Activated naive CD4-positive, alpha-beta T cell treated with anti-CD3 and anti-CD28 coated beads, Interleukin-2, amount 50 U/mL, for 24 hours (primary cell): ENCODE measurements around the gene SPATA45.

ENCODE experiments used
- H3K27ac Mint-ChIP-seq: one replicate; pipeline ENCODE4 v1.8.0; 2021; ENCODE audit warnings: mild to moderate bottlenecking, mixed read lengths
- H3K27me3 Mint-ChIP-seq: one replicate; pipeline ENCODE4 v1.8.0; 2021; ENCODE audit warnings: mixed read lengths
- H3K36me3 Mint-ChIP-seq: one replicate; pipeline ENCODE4 v1.8.0; 2021; ENCODE audit warnings: mixed read lengths
- H3K4me1 Mint-ChIP-seq: one replicate; pipeline ENCODE4 v1.8.0; 2021; ENCODE audit warnings: mixed read lengths
- H3K4me3 Mint-ChIP-seq: one replicate; pipeline ENCODE4 v1.8.0; 2021; ENCODE audit warnings: mild to moderate bottlenecking, mixed read lengths
- H3K9me3 Mint-ChIP-seq: one replicate; pipeline ENCODE4 v1.8.0; 2021; ENCODE audit warnings: mixed read lengths

The SPATA45 gene

DNA sequence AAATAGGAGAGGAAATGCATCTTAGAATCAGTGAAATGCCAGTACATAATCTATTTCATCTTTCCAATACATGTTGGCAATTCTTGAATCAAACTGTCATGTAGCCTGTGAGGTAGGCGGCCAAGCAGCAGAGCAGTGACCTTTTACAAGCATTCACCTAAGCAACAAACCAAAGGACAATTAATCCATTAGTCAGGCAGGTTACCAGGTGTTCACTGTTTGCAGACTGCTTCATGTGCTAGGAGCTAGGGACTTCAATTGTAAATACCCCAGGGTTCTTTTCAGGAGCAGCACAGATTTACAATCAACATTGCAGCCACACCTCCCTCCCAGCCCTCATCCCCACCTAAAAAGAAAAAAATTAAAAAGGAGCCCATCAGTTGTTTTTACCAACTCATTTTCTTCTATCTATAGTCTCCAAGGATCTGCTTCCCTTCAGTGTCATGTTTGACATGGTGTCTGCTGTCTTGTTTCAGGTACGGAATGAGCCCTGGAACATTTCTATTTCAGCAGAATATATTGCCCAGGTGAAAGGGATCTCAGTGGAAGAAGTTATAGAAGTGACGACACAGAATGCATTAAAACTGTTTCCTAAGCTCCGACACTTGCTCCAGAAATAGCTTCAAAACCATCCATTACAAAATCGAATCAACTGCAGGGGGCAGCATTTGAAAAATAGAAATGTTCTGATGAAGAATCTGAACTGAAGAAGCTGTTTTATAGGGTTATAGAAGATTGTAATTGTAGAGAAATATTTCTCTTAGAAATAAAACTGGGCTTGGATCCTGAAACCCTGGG, 32.7 kb downstream of the SPATA45 start:
- H3K27ac Mint-ChIP-seq = no peak overlapping the region
- peaks cover 3% of the 10 kb centered on the region for H3K4me1 Mint-ChIP-seq
- H3K9me3 Mint-ChIP-seq = no peaks in the 10 kb centered on the region
- H3K4me3 Mint-ChIP-seq = no peak overlapping the region
- H3K36me3 Mint-ChIP-seq = peaks cover 1% of the 10 kb centered on the region
- H3K27me3 Mint-ChIP-seq = no peaks in the 10 kb centered on the region

DNA sequence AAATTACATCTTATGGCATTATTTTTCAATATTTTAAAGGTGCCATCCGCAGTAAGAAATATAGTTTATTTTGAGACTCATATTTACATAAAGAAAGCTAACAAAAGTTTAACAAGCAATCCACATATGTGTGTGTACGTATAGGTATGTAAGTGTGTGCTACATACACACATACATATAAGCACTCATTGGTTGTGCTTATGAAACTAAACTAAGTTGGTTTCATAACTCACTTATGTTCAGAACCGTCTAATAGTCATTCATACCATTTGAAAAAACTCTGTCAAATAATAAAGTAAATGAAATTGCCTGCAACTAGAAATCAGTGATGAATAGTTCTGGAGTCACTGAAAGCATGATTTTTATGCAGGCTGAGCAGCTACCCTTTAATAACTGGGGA, 41.7 kb downstream of the SPATA45 start:
- Mint-ChIP-seq H3K4me3 (no peak overlapping the region), H3K36me3 (peaks cover 12% of the 10 kb centered on the region), H3K27me3 (no peaks in the 10 kb centered on the region), H3K9me3 (no peaks in the 10 kb centered on the region), H3K27ac (no peak overlapping the region), H3K4me1 (no peaks in the 10 kb centered on the region)

DNA sequence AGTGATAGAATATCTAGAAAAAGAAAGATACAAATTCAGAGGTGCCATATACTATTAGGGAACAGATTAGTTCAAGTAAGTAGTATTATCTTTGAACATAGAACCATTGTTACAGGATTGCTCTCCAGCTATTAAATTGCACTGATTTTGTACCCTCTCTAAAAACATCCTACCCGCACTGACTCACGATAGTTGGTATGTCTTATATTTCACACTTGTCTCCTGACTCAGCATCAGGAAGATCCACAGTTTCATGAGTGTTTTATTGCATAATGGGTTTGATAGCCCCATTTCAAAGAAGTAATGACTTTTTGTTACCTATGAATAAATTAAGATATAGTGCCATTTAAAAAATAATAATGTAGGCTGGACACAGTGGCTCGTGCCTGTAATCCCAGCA, 49.8 kb downstream of the SPATA45 start:
- Mint-ChIP-seq H3K9me3 (no peaks in the 10 kb centered on the region), H3K27me3 (no peaks in the 10 kb centered on the region), H3K4me3 (no peak overlapping the region), H3K36me3 (peaks cover 14% of the 10 kb centered on the region), H3K27ac (no peak overlapping the region), H3K4me1 (peaks cover 16% of the 10 kb centered on the region)

DNA sequence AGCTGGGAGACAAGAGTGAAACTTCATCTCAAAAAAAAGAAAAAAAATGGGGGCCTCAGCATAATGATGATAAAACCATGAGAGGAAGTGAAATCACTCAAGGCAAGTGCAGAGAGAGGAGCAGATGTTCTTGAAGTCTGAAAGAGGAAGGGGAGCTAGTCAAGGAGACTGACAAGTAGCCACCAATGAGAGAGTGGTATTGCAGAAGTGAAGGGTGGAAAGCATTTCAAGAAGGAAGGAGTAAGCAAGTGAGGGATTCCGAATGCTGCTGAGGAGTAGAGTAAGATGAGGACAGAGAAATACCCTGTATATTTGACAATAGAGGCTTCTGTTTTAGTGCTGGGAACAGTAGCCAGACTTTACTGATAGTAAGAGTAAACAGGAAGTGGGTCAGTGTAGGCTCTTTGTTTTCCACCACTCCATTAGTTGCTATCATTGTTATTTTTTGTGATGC, 52.9 kb downstream of the SPATA45 start:
- peaks cover 34% of the 10 kb centered on the region for H3K4me1 Mint-ChIP-seq
- peak overlapping the region; percentile 1 for H3K4me3 Mint-ChIP-seq
- H3K27me3 Mint-ChIP-seq = no peaks in the 10 kb centered on the region
- no peaks in the 10 kb centered on the region for H3K9me3 Mint-ChIP-seq
- H3K27ac Mint-ChIP-seq = peak overlapping the region; percentile 48
- H3K36me3 Mint-ChIP-seq = peaks cover 10% of the 10 kb centered on the region

DNA sequence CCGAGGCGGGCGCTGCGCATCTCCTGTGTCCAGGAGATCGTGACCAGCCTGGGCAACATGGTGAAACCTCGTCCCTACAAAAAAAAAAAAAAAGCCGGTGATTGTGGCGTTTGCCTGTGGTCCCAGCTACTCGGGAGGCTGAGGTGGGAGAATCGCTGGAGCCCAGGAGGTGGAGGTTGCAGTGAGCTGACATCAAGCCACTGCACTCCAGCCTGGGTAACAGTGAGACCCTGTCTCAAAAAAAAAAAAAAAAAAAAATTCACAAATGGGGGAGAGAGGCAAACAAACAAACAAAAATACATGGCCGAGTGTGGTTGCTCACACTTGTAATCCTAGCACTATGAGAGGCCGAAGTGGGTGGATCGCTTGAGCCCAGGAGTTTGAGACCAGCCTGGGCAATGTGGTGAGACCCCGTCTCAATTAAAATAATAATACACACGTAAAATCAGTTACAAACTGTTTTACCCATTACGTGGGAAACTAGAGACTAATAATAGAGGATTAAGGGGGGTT, 55.0 kb downstream of the SPATA45 start:
- Mint-ChIP-seq H3K36me3 (peaks cover 4% of the 10 kb centered on the region), H3K4me1 (peaks cover 43% of the 10 kb centered on the region), H3K27me3 (no peaks in the 10 kb centered on the region), H3K9me3 (no peaks in the 10 kb centered on the region), H3K4me3 (peak overlapping the region; percentile 92), H3K27ac (peak overlapping the region; percentile 95)

DNA sequence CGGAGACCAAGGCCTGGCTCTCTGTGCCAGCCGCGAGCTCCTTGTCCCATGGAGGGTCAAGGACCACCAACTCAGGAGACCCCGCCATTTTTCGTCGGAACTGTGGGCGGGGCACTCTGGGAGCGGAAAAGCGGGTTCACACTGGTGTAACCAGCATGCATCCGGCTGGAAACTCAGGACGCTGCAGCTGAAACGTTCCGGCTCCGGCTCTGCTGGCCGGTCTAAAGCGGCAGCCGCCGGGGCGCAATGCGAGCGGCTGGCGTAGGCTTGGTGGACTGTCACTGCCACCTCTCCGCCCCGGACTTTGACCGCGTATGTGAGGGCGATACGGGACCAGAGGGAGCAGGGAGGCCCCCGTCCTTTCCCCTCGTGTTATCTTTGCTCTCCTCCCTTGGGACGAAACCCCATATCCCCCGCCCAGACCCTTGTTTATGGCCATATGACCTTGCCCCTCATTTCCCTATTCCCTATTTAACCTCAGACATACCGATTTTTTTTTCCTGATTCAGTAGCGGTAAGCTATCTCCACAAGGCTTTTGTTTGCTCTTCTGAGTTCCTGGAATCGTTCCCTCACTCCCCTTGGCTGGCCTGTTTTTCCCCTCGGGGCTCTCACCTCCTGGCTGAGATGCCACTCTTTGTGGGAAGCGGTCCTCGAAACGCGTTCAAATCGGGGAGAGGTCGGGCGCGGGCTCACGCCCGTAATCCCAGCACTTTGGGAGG, 55.6 kb downstream of the SPATA45 start, which contains the start of the genes NSL1 and TATDN3:
Gene NSL1, minus strand, starts transcription at position 102 of the 720 bp plus-strand sequence. Its CDS starts 14 bp downstream, at position 88.
Gene TATDN3, plus strand, starts transcription at position 219 of the 720 bp plus-strand sequence. Its CDS starts 28 bp downstream, at position 247.
- H3K4me3 Mint-ChIP-seq = peak within 1 kb of the TSS; percentile 92
- H3K27ac Mint-ChIP-seq = peak within 1 kb of the TSS; percentile 95
- H3K27me3 Mint-ChIP-seq = no peaks in the 10 kb centered on the region
- no peaks in the 10 kb centered on the region for H3K9me3 Mint-ChIP-seq
- H3K36me3 Mint-ChIP-seq = peaks cover 2% of the 10 kb centered on the region
- peaks cover 43% of the 10 kb centered on the region for H3K4me1 Mint-ChIP-seq

GRCh38 chr1:212791261-212791675, 56.2 kb downstream of the SPATA45 start:
- Mint-ChIP-seq H3K27ac (peak overlapping the region; percentile 95), H3K4me3 (peak overlapping the region; percentile 92), H3K36me3 (peaks cover 2% of the 10 kb centered on the region), H3K27me3 (no peaks in the 10 kb centered on the region), H3K4me1 (peaks cover 43% of the 10 kb centered on the region), H3K9me3 (no peaks in the 10 kb centered on the region)

DNA sequence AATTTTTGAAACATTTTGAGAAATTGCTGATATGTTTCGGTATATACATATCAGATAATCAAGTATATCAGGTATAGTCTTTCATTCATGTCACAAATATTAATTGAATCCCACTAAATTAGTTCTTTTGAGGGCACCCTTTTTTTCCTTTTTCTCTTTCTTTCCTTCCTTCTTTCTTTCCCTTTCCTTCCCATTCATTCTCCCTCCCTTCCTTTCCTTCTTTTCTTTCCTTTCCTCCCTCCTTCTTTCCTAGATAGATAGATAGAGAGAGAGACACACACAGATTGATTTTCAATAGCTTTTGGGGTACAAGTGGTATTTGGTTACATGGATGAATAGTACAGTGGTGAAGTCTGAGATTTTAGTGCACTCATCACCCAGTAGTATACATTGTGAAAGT, 61.6 kb downstream of the SPATA45 start:
- Mint-ChIP-seq H3K4me1 (peaks cover 25% of the 10 kb centered on the region), H3K36me3 (peaks cover 7% of the 10 kb centered on the region), H3K4me3 (no peak overlapping the region), H3K9me3 (no peaks in the 10 kb centered on the region), H3K27ac (no peak overlapping the region), H3K27me3 (no peaks in the 10 kb centered on the region)

DNA sequence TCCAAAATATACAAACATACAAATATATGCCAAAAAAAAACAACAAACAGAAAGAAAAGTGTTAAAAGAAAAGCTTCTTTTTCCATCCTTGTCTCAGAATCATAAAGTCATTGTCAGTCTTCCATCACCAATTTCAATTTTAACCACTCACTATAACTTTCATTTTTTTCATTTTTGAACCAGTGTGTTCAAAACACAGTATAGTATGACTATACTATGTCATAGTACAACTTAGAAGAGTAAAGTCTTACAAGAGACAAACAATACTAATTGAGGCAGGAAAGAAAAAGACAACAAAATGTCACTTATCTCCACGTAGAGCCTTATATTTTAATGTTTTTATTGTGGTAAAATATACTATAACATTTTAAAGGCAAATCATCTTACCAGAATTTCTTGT, 63.5 kb downstream of the SPATA45 start:
- Mint-ChIP-seq H3K27me3 (no peaks in the 10 kb centered on the region), H3K4me3 (no peak overlapping the region), H3K27ac (no peak overlapping the region), H3K36me3 (peaks cover 7% of the 10 kb centered on the region), H3K9me3 (no peaks in the 10 kb centered on the region), H3K4me1 (peaks cover 13% of the 10 kb centered on the region)

DNA sequence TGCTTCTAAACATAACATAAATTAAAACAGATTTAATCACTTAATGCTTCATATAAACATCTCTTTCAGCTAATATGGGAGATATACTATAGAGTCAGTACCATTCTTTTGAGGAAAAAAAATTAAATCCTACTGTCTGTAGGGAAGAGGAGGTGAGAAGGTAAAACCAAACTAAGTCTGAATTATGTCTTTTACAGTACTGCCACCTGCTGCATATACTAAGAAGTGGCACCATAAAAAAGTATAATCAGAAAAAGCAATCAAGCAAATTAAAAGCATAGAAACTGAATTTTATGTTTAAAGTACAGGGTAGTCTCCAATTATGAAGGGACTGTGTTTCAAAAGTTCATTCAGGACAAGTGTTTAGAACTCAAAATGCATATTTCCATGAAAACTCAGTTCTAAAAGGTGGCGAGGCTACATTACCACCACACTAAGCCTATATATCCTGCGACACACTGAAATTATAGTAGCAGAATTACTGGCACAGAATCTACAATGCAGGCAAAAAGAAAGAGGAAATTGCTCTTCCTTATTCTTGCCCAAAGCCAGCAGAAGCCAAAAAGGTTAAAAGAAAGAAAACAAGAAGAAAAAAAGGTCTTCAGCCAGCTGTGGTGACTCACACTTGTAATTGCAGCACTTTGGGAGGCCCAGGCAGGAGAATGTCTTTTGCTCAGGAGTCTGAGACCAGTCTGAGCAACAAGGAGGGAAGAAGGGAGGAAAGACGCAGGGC, 64.9 kb downstream of the SPATA45 start:
- no peak overlapping the region for H3K4me3 Mint-ChIP-seq
- H3K27me3 Mint-ChIP-seq = no peaks in the 10 kb centered on the region
- H3K4me1 Mint-ChIP-seq = peaks cover 7% of the 10 kb centered on the region
- no peaks in the 10 kb centered on the region for H3K9me3 Mint-ChIP-seq
- no peak overlapping the region for H3K27ac Mint-ChIP-seq
- H3K36me3 Mint-ChIP-seq = peaks cover 12% of the 10 kb centered on the region

GRCh38 chr1:212781225-212781624, 66.2 kb downstream of the SPATA45 start:
- no peak overlapping the region for H3K4me3 Mint-ChIP-seq
- no peaks in the 10 kb centered on the region for H3K9me3 Mint-ChIP-seq
- H3K27me3 Mint-ChIP-seq = no peaks in the 10 kb centered on the region
- peaks cover 7% of the 10 kb centered on the region for H3K4me1 Mint-ChIP-seq
- H3K36me3 Mint-ChIP-seq = peaks cover 12% of the 10 kb centered on the region
- H3K27ac Mint-ChIP-seq = no peak overlapping the region

DNA sequence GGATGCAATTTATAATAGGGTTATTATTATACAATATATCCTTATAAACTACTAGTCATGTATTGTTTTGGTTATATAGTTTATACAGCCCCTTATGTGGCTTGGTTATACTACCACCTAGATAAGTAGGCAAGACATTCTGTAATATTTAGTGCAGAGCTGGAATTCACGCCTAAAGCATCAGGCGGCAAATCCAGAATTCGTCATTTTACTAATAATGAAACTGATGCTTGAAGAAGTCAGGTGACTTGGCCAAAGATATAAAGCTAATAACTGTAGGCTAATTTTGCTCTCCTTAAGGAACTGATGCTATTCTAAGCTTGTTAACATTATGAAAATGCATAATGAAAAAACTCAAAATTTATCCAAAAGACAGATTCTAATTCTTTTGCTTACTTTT, 66.7 kb downstream of the SPATA45 start:
- Mint-ChIP-seq H3K9me3 (no peaks in the 10 kb centered on the region), H3K4me3 (no peak overlapping the region), H3K27ac (no peak overlapping the region), H3K36me3 (peaks cover 12% of the 10 kb centered on the region), H3K27me3 (no peaks in the 10 kb centered on the region), H3K4me1 (peaks cover 7% of the 10 kb centered on the region)
